Measurements from ENCODE around the gene TROAP.

DNA sequence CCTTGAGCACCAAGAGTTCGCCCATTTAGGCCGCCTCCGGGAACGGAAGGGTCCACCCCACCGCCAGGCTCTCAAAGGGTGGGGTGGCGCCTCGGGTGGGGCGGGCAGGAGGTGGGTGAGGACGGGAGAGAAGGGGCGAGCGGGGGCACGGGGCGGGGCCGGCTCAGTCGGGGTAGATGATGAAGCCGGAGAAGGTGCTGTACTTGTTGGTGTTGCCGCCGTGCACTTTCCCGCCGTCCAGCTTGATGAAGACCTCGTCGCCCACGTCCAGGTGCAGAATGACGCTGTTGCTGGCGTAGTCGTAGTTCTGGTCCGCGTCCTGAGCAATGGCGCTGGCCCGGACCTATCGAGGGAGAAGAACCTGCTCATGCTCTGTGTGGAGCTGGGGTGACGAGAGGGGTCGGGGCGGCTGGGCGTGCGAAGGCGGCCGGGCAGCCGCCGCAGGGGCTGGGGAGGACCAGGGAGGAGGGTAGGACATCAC, 9.9 kb downstream of the TROAP start:
- no peak for TF ChIP-seq CTCF (IDR thresholded peaks at IDR 0.05)
- no peak for TF ChIP-seq EP300 (IDR thresholded peaks at IDR 0.05)
- no peak for TF ChIP-seq POLR2A (IDR thresholded peaks at IDR 0.05)

All from ovary (tissue), 3 donors.